Measurements from ENCODE around the gene MYH7.
"Not testable (repeated sequence)": the region's sequence is repeated elsewhere in the genome, so short reads cannot be mapped to it uniquely, and the experiment has no call there.

The MYH7 gene

DNA sequence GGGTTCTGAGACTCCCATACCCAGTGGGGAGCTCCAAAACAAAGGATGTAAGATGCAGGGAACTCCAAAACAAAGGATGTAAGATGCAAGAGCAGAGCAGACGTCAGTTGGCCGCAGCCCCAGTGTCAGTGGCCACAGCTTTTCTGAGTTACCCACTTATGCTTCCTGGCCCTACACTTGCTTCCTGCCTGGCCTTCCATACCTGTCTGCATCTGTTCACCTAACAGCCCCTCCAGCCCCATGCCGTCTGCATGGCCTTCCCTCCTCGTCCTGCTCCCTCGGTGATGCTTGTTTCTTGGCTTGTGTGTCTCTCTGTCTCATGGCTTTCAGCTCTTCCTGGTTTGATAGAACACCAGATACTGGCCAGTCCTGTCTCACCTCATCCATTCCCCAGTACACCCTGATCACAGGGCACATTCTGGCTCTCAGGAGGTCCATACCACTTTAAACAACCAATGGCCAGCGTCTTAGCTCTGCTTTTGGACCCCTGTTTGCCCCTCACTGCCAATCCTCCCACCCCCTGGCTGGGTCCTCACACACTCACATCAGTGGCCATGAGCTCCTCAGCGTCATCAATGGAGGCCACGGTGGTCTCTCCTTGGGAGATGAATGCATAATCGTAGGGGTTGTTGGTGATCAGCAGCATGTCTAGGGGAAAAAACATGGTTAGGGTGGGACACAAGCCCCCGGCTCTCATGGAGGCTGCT is 5.3 kb downstream of the MYH7 start:
- no peak for DNase-seq (ENCODE audit: low spot score)

- no peak for DNase-seq (ENCODE audit: low spot score)
Measured at GRCh38 chr14:23428686-23429495, 6.6 kb downstream of the MYH7 start.

DNA sequence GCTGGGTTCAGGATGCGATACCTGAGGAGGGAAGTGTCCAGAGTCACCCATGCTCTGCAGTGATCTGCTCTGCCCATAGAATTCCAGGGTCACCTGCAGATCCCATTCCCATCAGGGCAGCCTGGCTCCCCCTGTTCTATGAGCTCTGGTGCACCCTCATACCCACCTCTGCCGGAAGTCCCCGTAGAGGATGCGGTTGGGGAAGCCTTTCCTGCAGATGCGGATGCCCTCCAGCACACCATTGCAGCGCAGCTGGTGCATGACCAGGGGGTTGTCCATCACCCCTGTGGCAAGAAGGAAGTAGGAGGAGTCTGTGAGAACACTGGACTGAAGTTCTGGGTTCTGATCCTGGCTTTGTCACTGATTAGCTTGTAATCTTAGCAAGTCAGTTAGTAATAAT is 9.7 kb downstream of the MYH7 start:
- DNase-seq (ENCODE audit: low spot score), result not testable (repeated sequence)

DNA sequence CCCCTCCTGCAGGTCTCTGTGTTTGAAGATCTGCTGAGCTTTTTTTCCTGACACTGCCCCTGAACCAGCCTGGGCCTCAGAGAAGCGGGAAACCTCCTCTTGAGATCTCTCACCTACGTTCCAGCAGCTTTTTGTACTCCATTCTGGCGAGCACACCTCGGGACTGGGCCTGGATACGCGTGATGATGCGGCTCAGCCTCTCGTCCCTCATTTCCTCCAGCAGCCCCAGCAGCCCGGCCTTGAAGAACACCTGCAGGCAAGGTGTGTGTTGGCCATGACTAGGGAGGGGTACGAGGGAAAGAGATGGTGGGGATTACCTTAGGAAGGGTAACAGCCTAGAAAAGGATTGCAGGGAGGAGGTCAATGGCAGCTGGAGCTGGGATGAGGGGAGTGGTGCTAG is 10.3 kb downstream of the MYH7 start:
- DNase-seq (ENCODE audit: low spot score), result no peak

GRCh38 chr14:23423657-23424056 is 11.8 kb downstream of the MYH7 start:
- DNase-seq (ENCODE audit: low spot score), result no peak

- DNase-seq (ENCODE audit: low spot score), result no peak
Measured at GRCh38 chr14:23421594-23421993, 13.9 kb downstream of the MYH7 start.

DNA sequence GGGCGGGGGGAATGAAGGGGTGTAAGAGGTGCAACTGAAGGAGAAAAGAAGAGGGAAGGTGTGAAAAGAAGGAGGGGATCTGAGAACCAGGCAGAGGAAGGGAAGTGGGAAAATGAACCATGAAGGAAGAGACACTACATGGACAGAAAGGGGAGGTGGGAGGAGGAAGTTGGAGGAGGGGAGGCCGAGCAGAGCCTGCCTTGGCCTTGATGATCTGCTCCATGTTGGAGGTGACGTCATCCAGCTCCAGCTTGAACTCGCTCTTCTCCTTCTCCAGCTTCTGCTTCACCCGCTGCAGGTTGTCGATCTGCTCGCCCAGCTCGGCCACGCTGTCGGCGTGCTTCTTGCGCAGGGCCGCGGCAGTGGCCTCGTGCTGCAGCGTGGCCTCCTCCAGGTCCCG is 15.8 kb downstream of the MYH7 start:
- not testable (repeated sequence) for DNase-seq (ENCODE audit: low spot score)

GRCh38 chr14:23418021-23418420 is 17.4 kb downstream of the MYH7 start:
- no peak for DNase-seq (ENCODE audit: low spot score)

- DNase-seq (ENCODE audit: low spot score), result not testable (repeated sequence)
Measured at GRCh38 chr14:23417269-23417668, 18.2 kb downstream of the MYH7 start.

DNA sequence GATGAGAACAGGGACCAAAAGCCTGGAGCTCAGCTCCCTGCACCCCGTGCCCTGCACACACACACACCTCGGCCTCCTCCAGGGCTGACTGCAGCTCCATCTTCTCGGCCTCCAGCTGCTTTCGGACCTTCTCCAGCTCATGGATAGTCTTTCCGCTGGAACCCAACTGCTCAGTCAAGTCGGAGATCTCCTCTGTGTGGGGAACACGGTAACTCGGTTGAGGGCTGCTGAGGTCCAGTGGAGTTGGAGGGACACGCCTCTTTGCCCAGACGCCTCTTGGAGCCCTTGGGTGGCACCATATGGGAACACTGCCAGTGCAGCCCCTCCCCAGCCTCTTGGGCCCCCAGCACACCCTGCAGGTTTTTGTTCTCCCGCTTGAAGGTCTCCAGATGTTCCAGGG is 18.7 kb downstream of the MYH7 start:
- DNase-seq (ENCODE audit: low spot score), result no peak

DNA sequence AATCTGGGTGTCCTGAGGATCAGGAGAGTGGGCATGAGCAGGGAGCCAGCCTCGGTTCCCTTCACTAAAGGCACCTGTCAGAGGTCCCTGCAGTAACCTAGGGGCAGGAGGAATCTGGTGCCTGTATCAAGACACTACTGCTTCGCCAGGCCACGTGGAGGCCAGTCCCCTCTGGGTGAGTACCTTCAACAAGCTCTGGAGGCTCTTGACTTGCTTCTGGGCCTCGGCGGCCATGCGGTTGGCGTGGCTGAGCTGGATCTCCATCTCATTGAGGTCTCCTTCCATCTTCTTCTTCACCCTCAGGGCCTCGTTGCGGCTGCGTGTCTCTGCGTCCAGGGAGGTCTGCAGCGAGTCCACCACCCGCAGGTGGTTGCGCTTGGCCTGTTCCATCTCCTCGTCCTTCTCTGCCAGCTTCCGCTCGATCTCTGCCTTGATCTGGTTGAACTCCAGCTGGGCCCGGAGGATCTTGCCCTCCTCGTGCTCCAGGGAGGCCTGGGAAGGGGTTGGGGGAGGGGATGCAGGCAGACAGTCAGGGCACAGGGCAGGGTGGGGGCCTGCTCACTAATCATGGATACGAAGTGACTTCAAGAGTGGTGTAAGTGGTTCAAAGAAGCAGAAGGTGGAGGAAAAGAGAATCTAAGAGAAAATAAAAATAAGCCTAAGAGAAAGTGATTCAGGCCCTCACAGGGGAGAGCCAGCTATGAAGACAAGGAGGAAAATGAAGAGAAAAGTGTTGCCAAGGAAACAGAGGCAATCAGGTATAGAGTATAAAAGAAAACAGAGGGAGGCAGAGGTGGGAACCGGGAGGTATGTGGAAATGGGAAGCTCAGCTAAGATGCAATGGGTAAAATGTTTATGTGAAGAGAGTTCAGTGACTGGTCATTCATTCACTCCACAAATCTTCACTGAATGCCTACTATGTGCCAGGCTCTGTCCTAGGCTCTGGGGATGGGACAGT is 19.4 kb downstream of the MYH7 start:
- DNase-seq (ENCODE audit: low spot score), result no peak

- no peak for DNase-seq (ENCODE audit: low spot score)
Measured at GRCh38 chr14:23414906-23415820, 20.3 kb downstream of the MYH7 start.

GRCh38 chr14:23414254-23414653 is 21.2 kb downstream of the MYH7 start:
- no peak for DNase-seq (ENCODE audit: low spot score)

GRCh38 chr14:23413681-23414080 is 21.8 kb downstream of the MYH7 start:
- no peak for DNase-seq (ENCODE audit: low spot score)

- DNase-seq (ENCODE audit: low spot score), result no peak
Measured at GRCh38 chr14:23411563-23412525, 23.6 kb downstream of the MYH7 start.

- no peak for DNase-seq (ENCODE audit: low spot score)
Measured at GRCh38 chr14:23409966-23410635, 25.4 kb downstream of the MYH7 start.

DNA sequence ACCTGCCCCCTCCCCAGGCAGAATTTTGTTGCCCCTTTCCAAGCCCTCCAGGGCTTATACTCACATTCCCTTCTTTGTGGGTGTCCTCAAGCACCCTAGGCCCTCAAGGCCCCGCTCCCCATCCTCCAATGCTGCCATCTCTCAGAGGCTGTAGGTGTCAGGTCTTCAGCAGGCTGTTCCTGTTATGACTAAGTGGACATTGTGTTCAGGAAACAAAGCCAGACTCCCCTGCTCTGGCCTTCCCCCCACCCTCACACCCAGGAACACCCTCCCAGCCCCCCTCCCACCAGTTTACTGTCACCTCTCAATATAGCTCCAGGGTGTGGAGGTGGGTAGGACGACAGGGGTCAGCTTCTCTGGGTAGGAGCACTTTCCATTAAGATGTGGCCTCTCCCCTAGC is 26.0 kb downstream of the MYH7 start:
- DNase-seq (ENCODE audit: low spot score), result no peak

DNA sequence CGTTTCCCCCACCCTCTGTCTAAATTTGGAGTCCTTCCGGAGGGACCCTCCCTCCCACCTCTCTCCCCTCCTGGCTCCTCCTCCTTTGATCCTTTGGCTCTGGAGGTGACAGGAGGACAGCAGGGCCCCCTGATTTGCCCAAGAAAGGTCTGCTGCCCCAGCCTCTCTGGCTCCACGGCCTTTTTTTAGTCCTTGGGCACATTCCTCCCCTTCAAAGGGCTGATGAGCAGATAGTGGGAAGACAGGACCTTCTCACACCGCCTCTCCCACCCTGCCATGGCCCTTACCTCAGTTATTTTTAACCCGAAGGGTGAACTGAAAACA is 27.2 kb downstream of the MYH7 start:
- no peak for DNase-seq (ENCODE audit: low spot score)

- no peak for DNase-seq (ENCODE audit: low spot score)
Measured at GRCh38 chr14:23407516-23408306, 27.7 kb downstream of the MYH7 start, which contains the start of gene MYH6. MYH6 (minus strand) TSS chr14:23408273; CDS start chr14:23407223, 1,050 bp downstream.

Data from hematopoietic multipotent progenitor cell treated with erythropoietin and hydrocortisone succinate and interleukin-3 and kit ligand, for 15 days (in vitro differentiated cells).